IMR-90 (cell line): Measurements from ENCODE around the gene SALL2.

ENCODE experiments used
- BHLHE40 ChIP-seq: fragments of 150-350 bp; IDR thresholded peaks from 2 replicates; pipeline ENCODE4 v1.6.1; 2016; ENCODE audit warnings: mild to moderate bottlenecking, low read depth, low read length
- CTCF ChIP-seq: conservative IDR thresholded peaks from 2 replicates; pipeline ENCODE4 v1.5.1; 2012; ENCODE audit warnings: mild to moderate bottlenecking, low read depth, low read length, improper control_type of control experiment
- ELK1 ChIP-seq: fragments of 150-350 bp; IDR thresholded peaks from 2 replicates; pipeline ENCODE4 v1.6.1; 2016; ENCODE audit warnings: low read depth, mild to moderate bottlenecking, low read length, moderate library complexity, borderline replicate concordance
- MAFK ChIP-seq: IDR thresholded peaks from 2 replicates; pipeline ENCODE4 v1.6.1; 2012; ENCODE audit warnings: low read depth, low read length, improper control_type of control experiment
- MXI1 ChIP-seq: IDR thresholded peaks from 2 replicates; pipeline ENCODE4 v1.6.1; 2012; ENCODE audit warnings: low read depth, mild to moderate bottlenecking, low read length, moderate library complexity, borderline replicate concordance
- POLR2A ChIP-seq: IDR thresholded peaks from 2 replicates; pipeline ENCODE4 v1.6.1; 2012; ENCODE audit warnings: mild to moderate bottlenecking, low read depth, low read length
- RAD21 ChIP-seq: IDR thresholded peaks from 2 replicates; pipeline ENCODE4 v1.6.1; 2012; ENCODE audit warnings: low read length, improper control_type of control experiment
- USF2 ChIP-seq: fragments of 150-350 bp; IDR thresholded peaks from 2 replicates; pipeline ENCODE4 v1.6.1; 2017; ENCODE audit warnings: mild to moderate bottlenecking, antibody characterized with exemption, low read length, low read depth

GRCh38 chr14:21525571-21525961, 580 bp downstream of the SALL2 start:
- TF ChIP-seq CTCF (no peak), USF2 (no peak), POLR2A (no peak), MXI1 (no peak), MAFK (no peak), RAD21 (no peak), ELK1 (no peak), BHLHE40 (no peak)
